Activated T-cell treated with anti-CD3 and anti-CD28 coated beads, Interleukin-2, amount 50 U/mL, for 24 hours (primary cell): ENCODE results near the gene COG4.
"Not testable (repeated sequence)": the region's sequence is repeated elsewhere in the genome, so short reads cannot be mapped to it uniquely, and the experiment has no call there.

Source experiments
- DNase-seq: peaks from one replicate; pipeline ENCODE4 v3.0.0-alpha.2; 2020
- H3K27ac Mint-ChIP-seq: 2 replicates; pipeline ENCODE4 v1.8.0; 2020; ENCODE audit warnings: mild to moderate bottlenecking, mixed read lengths
- H3K27me3 Mint-ChIP-seq: 2 replicates; pipeline ENCODE4 v1.8.0; 2020; ENCODE audit warnings: mixed read lengths
- H3K36me3 Mint-ChIP-seq: 2 replicates; pipeline ENCODE4 v1.8.0; 2020; ENCODE audit warnings: low read depth, mixed read lengths
- H3K4me1 Mint-ChIP-seq: 2 replicates; pipeline ENCODE4 v1.8.0; 2020; ENCODE audit warnings: low read depth, mixed read lengths
- H3K4me3 Mint-ChIP-seq: 2 replicates; pipeline ENCODE4 v1.8.0; 2020; ENCODE audit warnings: mild to moderate bottlenecking, moderate library complexity, mixed read lengths
- H3K9me3 Mint-ChIP-seq: 2 replicates; pipeline ENCODE4 v1.8.0; 2020; ENCODE audit warnings: mixed read lengths

Gene COG4

DNA sequence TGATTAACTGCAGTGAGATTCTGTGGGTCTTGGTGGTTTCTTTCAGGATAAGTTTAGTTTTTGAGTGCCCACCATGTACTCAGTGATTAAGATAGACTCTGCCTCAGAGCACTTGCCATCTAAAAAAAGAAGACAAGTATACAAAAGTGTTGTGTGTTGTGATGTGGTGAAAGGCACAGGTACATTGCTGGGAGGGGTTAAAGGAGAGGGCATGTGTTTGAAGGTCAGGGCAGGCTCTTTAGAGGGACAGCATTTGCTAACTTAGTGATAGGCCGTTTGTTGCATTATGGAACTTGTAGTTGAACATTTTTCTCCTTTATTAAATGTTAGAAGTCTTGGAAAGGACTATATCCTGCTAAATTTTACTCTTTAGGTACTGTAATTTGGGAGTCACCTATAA is 26.7 kb upstream of the COG4 start:
- Mint-ChIP-seq H3K27ac (peak overlapping the region; percentile 69), H3K36me3 (peaks cover 94% of the 10 kb centered on the region)

DNA sequence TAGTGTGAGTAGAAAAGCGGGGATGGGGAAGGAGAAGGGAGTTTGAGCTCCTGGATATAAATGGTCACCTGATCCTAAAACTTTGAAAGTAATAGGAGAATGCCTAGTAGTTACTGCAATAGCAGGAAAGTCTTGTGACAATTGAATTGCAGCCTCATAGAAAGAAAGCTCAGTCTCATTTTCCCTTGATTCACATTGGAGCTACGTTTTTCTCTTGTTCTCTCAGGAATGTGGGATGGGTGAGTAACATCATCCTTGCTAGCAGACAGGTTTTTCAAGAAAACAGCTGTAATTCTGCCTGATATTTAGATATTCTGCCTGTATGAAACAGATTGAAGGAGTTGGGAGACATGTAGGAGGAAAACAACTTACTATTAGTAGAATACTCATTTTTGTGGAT is 25.6 kb upstream of the COG4 start:
- Mint-ChIP-seq H3K9me3 (no peaks in the 10 kb centered on the region), H3K27me3 (no peaks in the 10 kb centered on the region), H3K4me1 (peaks cover 36% of the 10 kb centered on the region), H3K36me3 (peaks cover 93% of the 10 kb centered on the region), H3K4me3 (no peak overlapping the region), H3K27ac (peak overlapping the region; percentile 80)
- no peak for DNase-seq

More for the DNA sequence above, 26.7 kb upstream of the COG4 start:
- no peaks in the 10 kb centered on the region for H3K9me3 Mint-ChIP-seq
- H3K4me3 Mint-ChIP-seq = no peak overlapping the region
- peaks cover 32% of the 10 kb centered on the region for H3K4me1 Mint-ChIP-seq
- no peak for DNase-seq
- H3K27me3 Mint-ChIP-seq = no peaks in the 10 kb centered on the region

DNA sequence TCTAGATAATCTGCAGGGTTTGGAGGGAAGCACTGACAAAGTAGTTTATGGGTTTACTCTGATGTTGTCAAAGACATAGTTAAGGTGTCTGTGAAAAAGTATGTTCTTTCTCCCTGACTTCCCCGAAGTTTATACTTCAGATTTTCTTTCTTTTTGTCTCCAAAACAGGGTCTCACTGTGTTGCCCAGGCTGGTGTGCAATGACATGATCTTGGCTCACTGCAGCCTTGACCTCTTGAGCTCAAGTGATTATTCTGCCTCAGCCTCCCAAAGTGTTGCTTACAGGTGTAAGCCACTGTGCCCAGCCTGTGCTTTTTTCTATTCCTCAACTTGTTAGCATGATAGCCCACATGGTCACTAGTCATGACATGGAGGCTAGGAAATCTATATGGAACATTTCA is 21.2 kb upstream of the COG4 start:
- no peak overlapping the region for H3K4me3 Mint-ChIP-seq
- H3K36me3 Mint-ChIP-seq = peaks cover 92% of the 10 kb centered on the region
- peak overlapping the region; percentile 38 for H3K27ac Mint-ChIP-seq
- peaks cover 26% of the 10 kb centered on the region for H3K4me1 Mint-ChIP-seq
- DNase-seq = no peak
- no peaks in the 10 kb centered on the region for H3K27me3 Mint-ChIP-seq
- no peaks in the 10 kb centered on the region for H3K9me3 Mint-ChIP-seq

DNA sequence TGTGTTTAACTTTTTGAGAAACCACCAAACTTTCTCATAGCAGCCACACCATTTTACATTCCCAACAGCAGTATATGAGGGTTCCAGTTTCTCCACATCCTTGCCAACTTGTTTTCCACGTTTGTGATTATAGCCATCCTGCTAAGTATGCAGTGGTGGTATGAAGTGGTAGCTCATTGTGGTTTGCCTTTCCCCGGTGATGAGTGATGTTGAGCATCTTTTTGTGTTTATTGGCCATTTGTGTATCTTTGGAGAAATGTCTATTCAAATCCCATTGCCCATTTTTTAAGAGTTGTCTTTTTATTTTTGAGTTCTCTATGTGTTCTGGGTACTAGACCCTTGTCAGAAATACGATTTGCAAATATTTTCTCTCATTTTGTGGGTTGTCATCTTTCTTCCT is 17.6 kb upstream of the COG4 start:
- Mint-ChIP-seq H3K36me3 (peaks cover 94% of the 10 kb centered on the region), H3K27me3 (no peaks in the 10 kb centered on the region), H3K27ac (peak overlapping the region; percentile 53), H3K4me3 (no peak overlapping the region), H3K9me3 (no peaks in the 10 kb centered on the region), H3K4me1 (peaks cover 27% of the 10 kb centered on the region)
- no peak for DNase-seq

DNA sequence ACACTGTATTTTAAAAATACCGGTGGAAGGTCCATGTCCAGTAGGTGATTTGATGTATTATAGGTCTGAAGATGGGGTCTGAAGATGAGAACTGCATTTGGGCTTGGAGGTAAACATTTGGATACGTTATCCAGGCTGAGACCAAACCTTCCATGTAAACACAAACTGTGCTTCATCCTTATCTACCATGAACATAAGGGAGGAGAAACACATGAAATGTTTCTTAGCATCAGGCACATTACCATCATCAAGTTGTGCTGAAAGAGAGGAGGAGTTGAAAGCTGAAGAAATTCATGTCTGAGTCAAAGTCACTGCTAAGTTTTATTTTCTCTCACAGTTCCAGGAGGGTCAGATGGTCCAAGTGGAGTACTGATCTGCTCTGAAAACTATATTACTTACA is 11.6 kb upstream of the COG4 start:
- DNase-seq = no peak
- Mint-ChIP-seq H3K36me3 (peaks cover 96% of the 10 kb centered on the region), H3K4me1 (peaks cover 48% of the 10 kb centered on the region), H3K27ac (peak overlapping the region; percentile 63), H3K4me3 (no peak overlapping the region), H3K9me3 (no peaks in the 10 kb centered on the region), H3K27me3 (no peaks in the 10 kb centered on the region)

DNA sequence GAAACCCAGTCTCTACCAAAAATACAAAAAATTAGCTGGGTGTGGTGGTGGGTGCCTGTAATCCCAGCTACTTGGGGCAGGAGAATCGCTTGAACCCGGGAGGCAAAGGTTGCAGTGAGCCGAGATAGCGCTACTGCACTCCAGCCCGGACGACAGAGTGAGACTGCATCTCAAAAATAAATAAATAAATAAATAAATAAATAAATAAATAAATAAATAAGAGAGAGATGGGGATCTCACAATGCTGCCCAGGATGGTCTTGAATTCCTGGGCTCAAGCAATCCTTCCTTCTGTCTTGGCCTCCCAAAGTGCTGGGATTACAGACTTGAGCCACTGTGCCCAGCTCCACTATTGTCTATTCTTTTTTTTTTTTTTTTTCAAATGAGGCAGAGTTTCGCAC is 6.6 kb upstream of the COG4 start:
- Mint-ChIP-seq H3K36me3 (peaks cover 96% of the 10 kb centered on the region), H3K4me1 (peaks cover 69% of the 10 kb centered on the region)
- not testable (repeated sequence) for DNase-seq, H3K27ac Mint-ChIP-seq, H3K27me3 Mint-ChIP-seq, H3K9me3 Mint-ChIP-seq, H3K4me3 Mint-ChIP-seq

DNA sequence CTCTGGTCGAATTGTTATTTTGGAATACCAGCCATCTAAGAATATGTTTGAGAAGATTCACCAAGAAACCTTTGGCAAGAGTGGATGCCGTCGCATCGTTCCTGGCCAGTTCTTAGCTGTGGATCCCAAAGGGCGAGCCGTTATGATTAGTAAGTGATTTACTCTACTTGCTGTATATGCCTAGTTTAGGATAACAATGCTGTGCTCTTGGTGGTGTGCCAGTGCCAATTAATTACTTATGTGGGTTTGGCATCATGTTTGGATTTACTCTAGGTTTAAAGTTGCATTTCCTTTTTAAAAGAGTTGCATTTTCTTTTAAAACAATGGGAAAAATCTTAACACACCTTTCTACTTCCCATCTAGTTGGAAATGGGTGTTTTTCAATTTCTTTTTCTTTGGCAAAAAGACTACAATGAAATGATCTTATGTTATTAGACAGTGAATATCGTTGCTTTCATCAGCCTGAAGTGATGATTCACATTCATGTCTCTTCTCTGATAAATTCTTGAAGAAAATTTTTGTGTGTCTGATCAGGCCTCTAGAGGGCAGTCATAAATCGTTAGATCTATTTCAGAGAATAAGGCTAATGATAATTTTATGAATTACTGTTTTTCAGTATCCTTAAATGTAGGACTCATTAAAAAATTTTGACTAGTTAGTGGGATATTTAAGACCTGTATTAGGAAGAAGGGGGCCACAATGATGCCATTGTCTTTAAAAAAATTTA is 5.9 kb upstream of the COG4 start:
- H3K9me3 Mint-ChIP-seq = no peaks in the 10 kb centered on the region
- H3K27ac Mint-ChIP-seq = peak overlapping the region; percentile 80
- peaks cover 97% of the 10 kb centered on the region for H3K36me3 Mint-ChIP-seq
- no peaks in the 10 kb centered on the region for H3K27me3 Mint-ChIP-seq
- H3K4me3 Mint-ChIP-seq = peak overlapping the region; percentile 96
- no peak for DNase-seq
- peaks cover 65% of the 10 kb centered on the region for H3K4me1 Mint-ChIP-seq

DNA sequence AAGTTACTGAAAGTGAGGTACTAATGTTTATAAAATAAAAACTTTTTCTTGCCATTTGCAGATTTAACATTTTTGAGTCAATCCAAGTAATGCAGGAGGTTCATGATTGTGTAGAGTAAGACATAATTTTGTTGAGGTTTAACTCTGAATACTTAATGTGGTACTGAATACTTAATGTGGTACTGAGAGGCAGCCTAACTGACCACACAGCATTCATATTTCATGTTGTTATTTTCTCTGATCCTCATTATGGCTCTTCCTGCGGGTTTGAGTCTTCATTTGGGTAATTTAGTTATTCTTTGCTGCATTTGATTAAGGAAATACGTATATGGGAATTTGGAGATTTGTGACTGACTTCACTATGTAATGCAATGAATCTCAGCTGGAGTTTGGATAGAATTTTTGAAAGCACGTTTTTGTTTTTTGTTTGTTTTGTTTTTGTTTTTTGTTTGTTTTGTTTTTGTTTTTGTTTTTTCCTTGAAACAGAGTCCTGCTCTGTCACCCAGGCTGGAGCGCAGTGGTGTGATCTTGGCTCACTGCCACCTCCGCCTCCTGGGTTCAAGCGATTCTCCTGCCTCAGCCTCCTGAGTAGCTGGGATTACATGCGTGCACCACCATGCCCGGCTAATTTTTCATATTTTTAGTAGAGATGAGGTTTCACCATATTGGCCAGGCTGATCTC is 4.1 kb upstream of the COG4 start:
- H3K27ac Mint-ChIP-seq = peak overlapping the region; percentile 76
- DNase-seq = no peak
- H3K4me3 Mint-ChIP-seq = peak overlapping the region; percentile 96
- H3K4me1 Mint-ChIP-seq = peaks cover 54% of the 10 kb centered on the region
- peaks cover 97% of the 10 kb centered on the region for H3K36me3 Mint-ChIP-seq
- H3K27me3 Mint-ChIP-seq = no peaks in the 10 kb centered on the region
- H3K9me3 Mint-ChIP-seq = no peaks in the 10 kb centered on the region

DNA sequence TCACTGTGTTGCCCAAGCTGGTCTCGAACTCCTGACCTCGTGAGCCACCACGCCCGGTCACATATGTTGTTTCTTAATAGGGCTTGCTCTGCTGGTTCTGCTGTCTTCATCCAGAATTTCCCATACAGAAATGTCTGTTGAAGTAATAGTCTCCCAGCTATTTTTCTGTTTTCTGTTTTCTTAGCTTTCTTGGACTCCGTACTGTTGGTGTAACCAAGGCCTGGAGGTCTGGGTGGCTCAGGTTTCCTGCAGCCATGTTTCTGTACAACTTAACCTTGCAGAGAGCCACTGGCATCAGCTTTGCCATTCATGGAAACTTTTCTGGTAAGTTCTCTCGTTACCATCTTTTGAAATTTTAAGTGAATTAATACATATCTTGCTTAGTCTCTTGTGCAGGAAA is 3.0 kb upstream of the COG4 start:
- Mint-ChIP-seq H3K4me3 (peak overlapping the region; percentile 96), H3K4me1 (peaks cover 53% of the 10 kb centered on the region), H3K36me3 (peaks cover 90% of the 10 kb centered on the region), H3K27ac (peak overlapping the region; percentile 76), H3K9me3 (no peaks in the 10 kb centered on the region), H3K27me3 (no peaks in the 10 kb centered on the region)
- no peak for DNase-seq

DNA sequence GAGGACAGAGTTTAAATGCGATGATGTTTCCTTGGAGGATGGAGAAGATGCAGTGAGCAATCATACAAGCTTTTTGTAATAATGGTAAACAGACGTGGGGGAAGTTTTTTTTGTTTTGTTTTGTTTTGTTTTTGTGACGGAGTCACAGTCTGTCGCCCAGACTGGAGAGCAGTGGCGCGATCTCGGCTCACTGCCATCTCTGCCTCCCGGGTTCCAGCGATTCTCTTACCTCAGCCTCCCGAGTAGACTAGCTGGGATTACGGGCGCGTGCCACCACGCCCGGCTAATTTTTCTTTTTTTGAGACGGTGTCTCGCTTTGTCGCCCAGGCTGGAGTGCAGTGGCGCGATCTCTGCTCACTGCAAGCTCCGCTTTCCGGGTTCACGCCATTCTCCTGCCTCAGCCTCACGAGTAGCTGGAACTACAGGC is 1.1 kb upstream of the COG4 start:
- peak overlapping the region; percentile 96 for H3K4me3 Mint-ChIP-seq
- peaks cover 63% of the 10 kb centered on the region for H3K4me1 Mint-ChIP-seq
- peak overlapping the region; percentile 100 for H3K27ac Mint-ChIP-seq
- peak; percentile 57 for DNase-seq
- not testable (repeated sequence) for H3K27me3 Mint-ChIP-seq, H3K9me3 Mint-ChIP-seq
- peaks cover 76% of the 10 kb centered on the region for H3K36me3 Mint-ChIP-seq

DNA sequence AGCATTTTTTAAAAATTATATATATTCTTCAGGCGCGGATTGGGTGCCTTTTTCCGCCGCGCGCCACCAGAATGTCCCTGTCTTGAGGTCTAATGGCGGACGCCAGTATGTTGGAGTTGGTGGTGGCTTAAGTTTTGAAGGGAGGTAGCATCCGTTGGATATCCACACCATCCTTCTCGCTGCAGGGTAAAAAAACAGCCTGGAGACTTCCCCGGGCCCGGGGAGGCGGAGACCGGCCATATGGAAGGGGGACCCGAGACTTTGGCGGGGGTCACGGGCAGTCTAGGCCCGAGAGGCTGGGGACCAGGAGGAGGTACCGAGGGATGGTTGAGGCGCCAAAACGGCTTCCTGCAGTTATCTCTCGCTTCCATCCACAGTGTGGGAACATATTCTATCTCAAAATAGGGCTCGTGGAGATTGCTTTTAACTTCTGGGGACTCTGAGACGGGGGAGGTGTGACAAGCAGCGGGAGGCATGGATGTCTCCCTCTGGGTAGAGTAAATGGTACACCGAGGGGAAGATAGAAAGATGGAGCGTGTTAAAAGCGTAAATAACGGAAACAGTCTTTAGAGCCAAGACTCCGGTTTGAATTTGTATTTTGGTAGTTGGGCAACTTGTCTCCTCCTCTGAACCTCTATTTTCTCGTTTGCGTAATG is 517 bp upstream of the COG4 start, which contains the start of gene SF3B3:
Gene SF3B3, plus strand, starts transcription at position 74 of the 656 bp plus-strand sequence. CDS start 2,841 bp downstream, outside the sequence.
- no peaks in the 10 kb centered on the region for H3K9me3 Mint-ChIP-seq
- peaks cover 71% of the 10 kb centered on the region for H3K36me3 Mint-ChIP-seq
- peak within 1 kb of the TSS; percentile 96 for H3K4me3 Mint-ChIP-seq
- H3K27ac Mint-ChIP-seq = peak within 1 kb of the TSS; percentile 100
- DNase-seq = peak; percentile 87
- no peaks in the 10 kb centered on the region for H3K27me3 Mint-ChIP-seq
- H3K4me1 Mint-ChIP-seq = peaks cover 58% of the 10 kb centered on the region

DNA sequence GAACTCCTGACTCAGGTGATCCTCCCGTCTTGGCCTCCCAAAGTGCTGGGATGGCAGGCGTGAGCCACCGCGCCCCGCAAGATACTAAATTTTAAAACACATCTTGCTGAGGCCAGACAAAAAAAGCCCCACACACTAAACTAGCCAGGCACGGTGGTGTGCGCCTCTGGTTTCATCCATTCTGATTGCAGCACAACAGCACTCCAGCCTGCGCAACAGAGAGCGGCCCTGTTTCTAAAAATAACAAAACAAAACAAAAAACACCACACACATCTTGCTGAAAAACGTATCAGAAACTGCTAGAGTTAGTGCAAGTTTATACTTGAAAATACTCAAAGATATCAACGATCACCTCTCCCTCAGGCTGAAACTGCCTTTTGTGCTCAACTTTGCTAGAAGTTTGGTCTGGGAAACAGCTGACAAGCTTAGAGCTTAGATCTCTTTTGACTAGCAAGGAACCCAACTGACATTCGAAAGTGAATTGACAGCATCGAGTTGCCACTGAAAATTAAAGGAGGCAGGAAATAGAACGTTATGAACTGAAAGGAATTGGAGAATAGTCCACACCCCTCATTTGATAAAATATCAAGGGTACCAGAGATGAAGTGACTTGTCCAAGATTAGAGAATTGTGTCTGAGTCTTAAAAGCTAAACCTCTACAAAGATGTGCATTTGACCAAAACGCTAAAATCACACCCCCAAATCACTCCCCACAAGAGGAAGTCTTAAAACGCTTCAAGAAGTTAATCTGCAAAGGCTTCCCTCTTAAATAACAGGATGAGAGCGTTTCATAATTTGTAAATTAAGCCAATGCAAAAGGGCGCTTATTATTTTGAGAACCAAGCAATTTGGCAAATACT is 908 bp downstream of the COG4 start:
- H3K4me3 Mint-ChIP-seq = peak overlapping the region; percentile 96
- H3K27ac Mint-ChIP-seq = peak overlapping the region; percentile 100
- H3K4me1 Mint-ChIP-seq = peaks cover 45% of the 10 kb centered on the region

DNA sequence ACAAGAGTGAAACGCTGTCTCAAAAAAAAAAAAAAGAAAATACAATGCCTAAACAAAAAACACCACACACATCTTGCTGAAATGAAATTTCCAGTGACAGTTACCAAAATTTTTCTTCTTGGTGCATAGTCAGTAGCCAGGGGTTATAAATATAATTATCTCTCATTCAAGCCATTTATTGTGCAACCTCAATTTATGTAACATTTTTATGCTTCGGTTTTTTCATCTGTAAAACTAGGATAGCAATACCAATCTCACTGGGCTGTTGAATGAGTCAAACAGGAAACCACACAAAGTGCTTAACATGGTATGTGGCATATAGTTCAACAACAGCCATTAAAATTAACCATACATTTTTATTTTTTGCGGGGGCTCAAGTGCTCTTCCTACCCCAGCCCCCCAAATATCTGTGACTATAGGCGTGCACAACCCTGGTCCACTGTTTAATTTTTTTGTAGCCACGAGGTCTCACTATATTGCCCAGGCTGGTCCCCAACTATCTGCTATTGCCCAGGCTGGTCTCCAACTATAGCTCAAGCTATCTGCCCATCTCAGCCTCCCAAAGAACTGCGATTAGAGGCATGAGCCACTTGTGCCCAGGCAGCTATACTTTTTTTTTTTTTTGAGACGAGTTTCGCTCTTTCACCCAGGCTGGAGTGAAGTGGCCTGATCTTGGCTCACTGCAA is 2.6 kb downstream of the COG4 start:
- peak overlapping the region; percentile 79 for H3K27ac Mint-ChIP-seq
- peaks cover 62% of the 10 kb centered on the region for H3K36me3 Mint-ChIP-seq
- no peaks in the 10 kb centered on the region for H3K9me3 Mint-ChIP-seq
- DNase-seq = no peak
- H3K4me3 Mint-ChIP-seq = peak overlapping the region; percentile 96
- H3K27me3 Mint-ChIP-seq = no peaks in the 10 kb centered on the region
- H3K4me1 Mint-ChIP-seq = peaks cover 30% of the 10 kb centered on the region

More for the DNA sequence above, 908 bp downstream of the COG4 start:
- Mint-ChIP-seq H3K27me3 (no peaks in the 10 kb centered on the region), H3K36me3 (peaks cover 65% of the 10 kb centered on the region), H3K9me3 (no peaks in the 10 kb centered on the region)
- DNase-seq = no peak

DNA sequence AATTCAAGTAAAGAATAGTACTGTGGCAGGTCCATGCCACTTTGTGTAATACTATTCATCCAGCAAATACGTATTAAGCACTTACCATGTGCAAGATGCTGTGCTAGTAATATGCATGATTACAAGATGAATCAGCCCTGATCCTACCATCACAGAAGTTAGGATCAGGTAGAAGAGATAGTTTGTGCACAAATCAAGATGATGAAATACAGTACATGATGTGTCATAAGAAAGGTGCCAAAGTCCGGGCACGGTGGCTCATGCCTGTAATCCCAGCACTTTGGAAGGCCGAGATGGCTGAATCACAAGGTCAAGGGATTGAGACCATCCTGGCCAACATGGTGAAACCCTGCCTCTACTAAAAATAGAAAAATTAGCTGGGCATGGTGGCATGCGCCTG is 10.9 kb downstream of the COG4 start:
- no peaks in the 10 kb centered on the region for H3K9me3 Mint-ChIP-seq
- no peak overlapping the region for H3K4me3 Mint-ChIP-seq
- peaks cover 75% of the 10 kb centered on the region for H3K36me3 Mint-ChIP-seq
- DNase-seq = no peak
- peaks cover 6% of the 10 kb centered on the region for H3K4me1 Mint-ChIP-seq
- no peaks in the 10 kb centered on the region for H3K27me3 Mint-ChIP-seq
- no peak overlapping the region for H3K27ac Mint-ChIP-seq
